ENCODE measurements around the gene BEST2.

The BEST2 gene

DNA sequence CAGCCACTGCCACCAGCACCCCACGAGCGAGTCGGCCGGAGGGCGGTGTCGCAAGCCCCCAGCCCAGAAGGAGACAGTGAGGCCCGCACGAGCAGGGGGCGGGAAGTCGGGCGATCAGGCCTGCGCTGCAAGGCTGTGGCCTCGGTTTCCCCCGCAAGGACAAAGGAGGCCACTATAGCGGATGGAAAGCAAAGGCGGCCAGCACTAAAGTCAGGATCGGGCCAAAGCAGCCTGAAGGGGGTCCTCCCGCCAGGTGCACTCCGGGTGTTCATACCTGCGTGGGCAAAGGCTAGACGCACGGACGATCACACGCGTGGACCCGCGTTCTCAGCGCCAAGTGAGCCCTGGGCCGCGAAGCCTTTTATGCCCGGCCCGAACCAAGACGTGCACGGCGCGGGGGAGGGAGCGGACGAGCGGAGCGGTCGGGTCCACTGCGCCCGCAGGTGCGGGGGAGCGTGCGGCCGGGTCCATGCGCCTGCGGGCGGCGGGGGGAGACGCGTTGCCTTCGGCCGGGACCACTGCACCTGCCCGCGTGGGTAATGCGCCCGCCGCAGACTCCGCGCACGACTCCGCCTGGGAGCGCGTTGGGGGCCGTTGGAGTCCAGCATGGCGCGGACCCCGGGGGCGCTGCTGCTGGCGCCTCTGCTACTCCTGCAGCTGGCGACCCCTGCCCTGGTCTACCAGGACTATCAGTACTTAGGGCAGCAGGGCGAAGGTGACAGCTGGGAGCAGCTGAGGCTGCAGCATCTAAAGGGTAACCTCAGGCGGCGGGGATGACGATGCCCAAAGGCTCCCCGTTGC lies 50.1 kb downstream of the BEST2 start, which contains the start of the genes PRDX2 and THSD8:
TSS of gene PRDX2 (minus strand) at position 335 of the 801 bp plus-strand sequence. CDS start 539 bp downstream, outside the sequence.
TSS of gene THSD8 (plus strand) at position 604 of the 801 bp plus-strand sequence. CDS start at position 607, 3 bp downstream.
- peak; percentile 73 for DNase-seq (ENCODE audit: low spot score)

DNA sequence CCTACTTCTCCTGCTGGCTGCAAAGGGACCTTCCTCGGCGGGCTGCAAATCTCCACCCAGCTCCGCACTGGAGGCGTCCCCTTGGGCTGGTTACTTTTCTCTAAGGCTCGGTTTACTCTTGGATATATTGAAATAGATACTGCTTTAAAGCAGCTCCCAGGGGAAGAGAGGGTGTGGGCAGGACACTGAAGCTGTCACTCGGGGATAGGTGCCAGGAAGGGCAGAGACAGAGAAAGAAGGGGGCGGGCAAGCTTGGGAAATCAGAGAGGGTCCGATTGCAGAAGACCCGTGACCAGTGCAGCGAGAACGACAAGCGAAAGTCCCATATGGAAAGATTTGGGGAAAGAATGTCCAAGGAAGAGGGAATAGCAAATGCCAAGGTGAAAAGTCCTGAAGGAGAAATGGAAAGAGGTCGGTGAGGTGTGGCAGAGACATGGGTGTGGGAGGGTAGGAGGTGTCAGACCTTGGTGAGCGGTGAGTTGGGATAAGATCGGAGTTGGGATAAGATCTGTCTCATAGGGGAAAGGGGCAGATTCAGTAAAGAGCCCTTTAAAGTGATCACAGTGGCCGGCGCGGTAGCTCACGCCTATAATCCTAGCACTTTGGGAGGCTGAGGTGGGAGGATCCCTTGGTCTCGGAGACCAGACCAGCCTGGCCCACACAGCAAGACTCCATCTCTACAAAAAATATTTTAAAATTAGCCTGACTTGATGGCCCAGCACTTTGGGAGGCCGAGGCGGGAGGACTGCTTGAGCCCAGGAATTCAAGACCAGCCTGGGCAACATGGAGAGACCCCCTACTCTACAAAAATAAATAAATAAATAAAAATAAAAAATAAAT lies 50.9 kb downstream of the BEST2 start:
- no peak for DNase-seq (ENCODE audit: low spot score)

DNA sequence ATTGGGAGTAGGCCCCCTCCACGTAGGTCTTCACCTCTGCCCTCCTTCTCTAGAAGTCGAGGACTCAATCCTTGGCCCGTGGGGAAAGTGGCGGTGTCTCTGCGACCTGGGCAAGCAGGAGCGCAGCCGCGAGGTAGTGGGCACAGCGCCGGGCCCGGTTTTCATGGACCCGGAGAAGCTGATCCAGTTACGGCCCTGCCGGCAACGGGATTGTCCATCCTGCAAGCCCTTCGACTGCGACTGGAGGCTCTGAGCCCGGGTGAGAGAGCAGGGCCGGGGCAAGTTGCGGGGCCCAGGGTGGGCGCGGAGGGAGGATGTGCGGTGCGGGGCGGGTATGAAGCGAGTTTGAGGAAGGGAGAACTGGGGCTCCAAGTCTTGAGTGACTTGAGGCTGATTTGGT lies 52.5 kb downstream of the BEST2 start:
- no peak for DNase-seq (ENCODE audit: low spot score)

DNA sequence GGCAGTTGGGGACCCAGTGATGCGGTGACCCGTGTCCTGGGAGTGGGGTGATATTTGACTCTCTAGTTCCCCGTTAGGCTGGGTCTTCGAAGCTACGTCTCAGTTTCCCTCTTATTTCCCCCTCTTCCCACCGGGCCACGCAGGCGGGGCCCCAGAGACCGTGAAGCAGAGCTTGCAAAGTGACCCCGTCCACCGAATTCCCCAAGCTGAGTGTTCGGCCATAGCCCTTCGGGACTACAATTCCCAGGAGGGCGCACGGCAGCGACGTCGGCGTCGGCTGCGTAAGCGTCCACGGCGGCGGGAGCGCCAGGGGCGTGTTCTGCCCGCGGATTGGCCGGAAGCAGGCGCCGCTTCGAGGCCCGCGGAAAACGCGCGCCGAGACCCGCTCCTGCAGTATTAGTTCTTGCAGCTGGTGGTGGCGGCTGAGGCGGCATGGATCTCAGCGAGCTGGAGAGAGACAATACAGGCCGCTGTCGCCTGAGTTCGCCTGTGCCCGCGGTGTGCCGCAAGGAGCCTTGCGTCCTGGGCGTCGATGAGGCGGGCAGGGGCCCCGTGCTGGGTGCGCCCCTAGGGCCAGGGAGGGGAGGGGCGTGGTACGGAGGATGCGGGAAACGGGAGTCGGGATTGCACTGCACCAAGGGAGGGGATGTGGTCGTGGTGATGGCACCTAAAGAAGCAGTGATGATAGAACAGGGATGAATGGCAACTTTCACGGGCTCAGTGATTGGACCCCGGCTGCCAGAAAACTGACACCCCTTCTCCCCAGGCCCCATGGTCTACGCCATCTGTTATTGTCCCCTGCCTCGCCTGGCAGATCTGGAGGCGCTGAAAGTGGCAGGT lies 54.9 kb downstream of the BEST2 start, which contains the start of gene RNASEH2A:
TSS of gene RNASEH2A (plus strand) at position 343 of the 840 bp plus-strand sequence. CDS start at position 433, 90 bp downstream.
- DNase-seq (ENCODE audit: low spot score), result peak; percentile 97
